ENCODE measurements around the gene PWWP3B.
"Not testable (repeated sequence)": the region's sequence is repeated elsewhere in the genome, so short reads cannot be mapped to it uniquely, and the experiment has no call there.

PWWP3B gene

DNA sequence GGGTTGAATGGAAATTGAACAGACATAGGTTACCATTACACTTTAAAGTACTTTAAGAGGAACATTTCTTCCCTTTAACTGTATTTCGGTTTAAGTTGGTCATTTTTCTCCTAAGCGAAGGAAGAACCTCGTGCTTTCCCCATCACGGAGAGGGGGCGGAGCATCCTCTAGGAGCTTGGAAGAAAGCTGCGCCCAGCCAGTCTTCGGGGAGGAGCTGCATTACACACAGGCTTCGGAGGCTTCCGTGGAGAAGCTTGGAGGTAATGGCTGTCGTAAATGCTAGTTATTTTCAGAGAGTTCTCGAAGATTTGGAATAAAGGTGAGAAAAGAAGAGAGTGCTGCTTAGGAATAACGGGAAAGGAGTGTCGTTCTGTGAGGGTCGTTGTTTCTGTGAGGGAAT lies at the start of gene PWWP3B:
Gene PWWP3B, plus strand, starts transcription at position 199 of the 400 bp plus-strand sequence. CDS start 37,128 bp downstream, outside the sequence.
- DNase-seq = no peak

DNA sequence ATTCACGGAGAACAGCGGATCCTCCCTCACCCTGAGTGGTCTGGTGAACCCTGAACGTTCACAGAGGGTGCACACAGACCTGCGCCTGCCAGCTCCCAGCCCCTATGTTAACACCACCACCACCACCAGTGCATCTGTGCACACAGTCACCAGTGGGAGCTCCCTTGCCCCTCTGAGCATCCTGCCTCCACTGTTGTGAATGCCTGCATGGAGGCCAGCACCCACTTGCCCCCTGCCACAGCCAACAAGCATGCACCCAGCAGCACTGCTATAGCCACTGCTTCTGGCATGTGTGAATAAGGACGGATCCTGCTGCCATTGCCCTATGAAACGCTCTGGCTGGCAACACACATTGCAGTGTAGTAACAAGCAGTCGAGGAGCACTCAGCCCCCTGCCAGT lies 29.1 kb upstream of the PWWP3B start:
- no peak for DNase-seq

DNA sequence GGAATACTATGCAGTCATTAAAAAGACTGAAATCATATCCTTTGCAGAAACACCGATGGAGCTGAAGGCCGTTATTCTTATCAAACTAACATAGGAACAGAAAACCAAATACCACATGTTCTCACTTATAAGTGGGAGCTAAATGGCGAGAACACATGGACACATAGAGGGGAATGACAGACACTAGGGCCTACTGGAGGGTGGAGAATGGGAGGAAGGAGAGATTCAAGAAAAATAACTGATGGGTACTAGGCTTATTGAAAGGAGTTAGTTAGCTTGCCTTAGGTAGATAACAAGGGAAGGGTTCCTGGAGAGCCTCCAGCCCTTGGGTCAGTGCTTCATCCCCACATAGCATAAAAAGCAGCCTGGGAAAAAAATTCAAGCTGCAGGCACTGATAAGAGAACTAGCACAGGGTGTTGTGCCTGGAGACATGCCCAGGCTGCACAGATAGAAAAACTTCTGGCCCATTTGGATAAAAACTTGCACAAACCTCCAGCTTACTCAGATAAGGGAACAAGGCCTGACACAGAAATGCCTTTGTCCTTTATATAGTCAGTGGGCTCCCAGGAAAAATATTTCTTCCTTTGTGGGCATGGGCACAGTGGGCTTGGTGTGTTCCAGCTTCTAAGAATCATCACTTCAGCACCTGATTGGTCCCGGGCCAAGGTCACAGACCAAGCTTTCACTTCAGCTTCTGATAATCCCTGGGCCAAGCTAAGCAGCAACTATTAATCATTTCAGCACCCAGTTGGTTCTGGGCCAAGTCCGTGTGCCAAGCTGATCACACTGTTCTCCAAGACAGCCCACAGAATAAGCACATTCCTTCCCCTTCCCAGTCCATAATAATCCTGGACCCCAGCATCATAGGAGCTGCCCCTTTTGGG lies 23.1 kb upstream of the PWWP3B start:
- DNase-seq = peak; percentile 29

DNA sequence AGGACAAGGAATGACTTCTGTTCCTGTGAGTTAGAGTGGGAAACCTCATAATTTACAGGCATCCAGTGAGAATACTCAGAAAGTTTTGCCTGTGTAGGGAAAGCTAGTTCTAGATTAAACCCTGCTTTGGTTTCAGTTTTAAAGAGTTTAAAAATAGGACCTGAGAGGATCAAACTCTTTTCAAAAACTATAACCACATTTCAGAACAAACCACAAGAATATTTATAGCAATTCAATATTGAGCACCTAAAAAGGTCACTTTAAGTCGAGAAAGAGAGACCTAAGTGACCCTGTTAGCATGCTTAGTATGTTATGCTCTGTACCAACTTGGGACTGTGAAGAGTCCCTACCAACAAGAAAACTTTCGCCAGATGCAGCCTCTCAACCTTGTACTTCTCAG lies 17.4 kb upstream of the PWWP3B start:
- no peak for DNase-seq

DNA sequence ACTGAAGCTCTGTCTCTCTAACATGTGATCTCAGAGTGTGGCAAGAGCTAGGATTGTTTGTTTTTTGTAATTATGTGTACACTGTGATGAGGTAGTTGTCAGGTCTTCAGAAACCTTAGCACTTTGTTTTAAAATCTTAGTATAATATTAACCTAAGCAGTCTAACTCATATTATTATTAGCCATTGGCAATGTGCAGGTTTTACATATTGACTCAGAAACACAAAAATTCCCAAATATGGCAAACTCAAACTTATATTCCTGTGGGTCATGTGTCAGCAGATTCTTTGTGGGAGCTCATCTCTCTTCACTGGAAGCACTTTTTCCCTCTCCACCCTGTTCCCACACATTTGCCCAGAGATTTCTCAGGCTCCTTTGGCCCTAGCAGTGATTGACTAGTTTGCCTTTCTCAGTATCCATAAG lies 8.2 kb upstream of the PWWP3B start:
- DNase-seq = no peak

DNA sequence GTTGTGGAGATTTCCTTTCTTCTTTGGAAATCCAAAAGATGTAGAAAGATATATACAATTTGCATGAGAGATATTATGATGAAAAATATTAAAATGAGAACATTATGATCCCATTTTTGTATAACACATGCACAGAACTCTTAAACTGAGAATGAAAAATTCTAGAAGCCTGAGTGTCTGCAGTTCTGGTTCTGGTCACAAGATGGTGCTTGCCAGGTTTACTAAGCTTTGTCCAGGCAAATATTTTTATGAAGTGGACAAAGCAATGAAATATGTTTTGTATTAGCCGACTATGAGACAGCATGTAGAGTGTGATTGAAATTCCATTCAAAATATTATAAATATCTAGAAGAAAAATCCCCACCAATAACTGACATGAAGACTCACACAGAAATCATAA lies 2.2 kb downstream of the PWWP3B start:
- no peak for DNase-seq

DNA sequence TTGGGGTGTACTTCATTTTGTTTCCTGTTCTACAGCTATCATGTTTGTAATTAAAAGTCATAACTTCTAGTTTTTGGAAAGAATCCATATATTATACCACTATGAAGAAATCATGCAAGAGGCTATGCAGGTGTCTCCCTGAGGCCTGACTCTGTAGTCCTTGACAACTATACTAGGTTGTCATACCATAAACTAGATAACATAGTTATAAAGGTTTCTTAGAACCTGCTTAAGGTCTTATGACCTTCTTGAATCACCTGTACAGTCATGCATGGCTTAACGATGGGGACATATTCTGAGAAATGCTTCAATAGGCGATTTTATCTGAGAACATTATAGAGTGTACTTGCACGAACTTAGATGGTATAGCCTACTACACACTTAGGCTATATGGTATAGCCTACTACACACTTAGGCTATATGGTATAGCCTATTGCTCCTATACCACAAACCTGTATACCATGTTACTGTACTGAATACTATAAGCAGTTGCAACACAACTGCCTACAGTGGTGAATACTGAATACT lies 3.3 kb downstream of the PWWP3B start:
- no peak for DNase-seq

DNA sequence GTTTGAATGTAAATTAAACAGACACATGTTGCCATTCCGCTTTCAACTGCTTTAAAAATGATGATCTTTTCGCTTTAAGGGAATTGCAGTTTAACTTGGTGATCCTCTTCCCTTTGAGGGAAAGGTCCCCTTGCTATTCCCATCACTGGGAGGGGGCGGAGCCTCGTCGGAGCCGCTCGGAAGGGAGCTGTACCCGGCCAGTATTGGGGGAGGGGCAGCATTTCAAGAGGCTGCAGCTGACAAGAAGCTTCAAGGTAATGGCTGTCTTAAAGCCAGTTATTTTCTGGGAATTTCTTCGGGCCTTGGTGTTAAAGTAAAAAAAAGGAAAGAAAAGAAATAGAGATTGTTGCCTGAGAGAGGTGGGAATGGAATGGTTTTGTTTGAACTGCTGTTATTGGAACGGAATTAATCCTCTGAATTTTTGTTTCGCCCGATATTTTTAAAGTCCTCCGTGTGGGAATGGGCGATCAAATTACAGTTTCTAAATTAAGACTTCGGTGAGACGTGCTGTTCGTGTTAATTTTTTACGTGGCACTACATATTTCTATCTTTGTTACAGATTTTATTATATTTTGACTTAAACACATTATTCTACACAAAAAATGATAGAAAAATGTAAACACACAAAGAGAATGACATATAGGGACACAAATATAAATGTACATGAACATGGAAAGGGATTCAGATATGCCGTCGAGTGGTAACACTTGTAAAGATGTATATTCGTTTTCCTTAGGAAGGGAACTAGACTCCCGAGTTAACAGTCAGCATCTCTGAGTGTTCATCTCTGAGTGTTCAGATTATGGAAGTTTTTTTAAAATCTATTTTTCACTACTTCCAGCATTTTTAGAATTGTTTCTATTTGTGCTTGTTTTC lies 9.2 kb downstream of the PWWP3B start:
- no peak for DNase-seq

DNA sequence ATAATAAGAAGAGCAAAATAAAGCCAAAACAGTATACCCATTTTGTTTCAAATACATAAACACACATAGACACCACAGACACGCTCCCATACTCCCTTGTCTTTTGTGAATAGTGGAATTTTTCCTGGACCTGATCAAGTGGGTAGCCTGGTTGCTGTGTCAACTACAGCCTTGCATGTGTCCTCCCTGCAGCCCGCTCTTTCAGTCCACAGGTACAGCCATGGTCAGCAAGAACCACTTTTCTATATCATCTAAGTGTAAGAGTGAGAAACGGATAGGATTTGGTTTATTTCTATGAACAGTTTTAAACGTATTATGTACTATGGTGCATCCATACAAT lies 9.8 kb downstream of the PWWP3B start:
- no peak for DNase-seq

DNA sequence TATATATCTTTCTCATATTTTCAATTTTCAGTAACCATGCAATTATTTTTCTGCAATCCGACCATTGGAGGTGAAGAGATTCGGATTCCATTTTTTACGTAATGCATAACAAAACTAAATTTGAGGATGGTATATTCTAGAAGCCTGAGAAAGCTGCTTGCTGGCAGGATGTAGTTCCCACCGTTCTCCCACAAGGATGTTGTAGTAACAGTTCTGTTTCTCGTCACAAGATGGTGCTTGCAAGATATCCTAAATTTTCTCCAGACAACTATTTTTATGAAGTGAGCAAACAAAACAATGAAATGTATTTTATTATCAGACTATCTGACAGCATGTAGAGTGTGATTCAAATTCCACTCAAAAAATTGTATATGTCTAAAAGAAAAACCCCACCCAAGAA lies 10.7 kb downstream of the PWWP3B start:
- DNase-seq = no peak

DNA sequence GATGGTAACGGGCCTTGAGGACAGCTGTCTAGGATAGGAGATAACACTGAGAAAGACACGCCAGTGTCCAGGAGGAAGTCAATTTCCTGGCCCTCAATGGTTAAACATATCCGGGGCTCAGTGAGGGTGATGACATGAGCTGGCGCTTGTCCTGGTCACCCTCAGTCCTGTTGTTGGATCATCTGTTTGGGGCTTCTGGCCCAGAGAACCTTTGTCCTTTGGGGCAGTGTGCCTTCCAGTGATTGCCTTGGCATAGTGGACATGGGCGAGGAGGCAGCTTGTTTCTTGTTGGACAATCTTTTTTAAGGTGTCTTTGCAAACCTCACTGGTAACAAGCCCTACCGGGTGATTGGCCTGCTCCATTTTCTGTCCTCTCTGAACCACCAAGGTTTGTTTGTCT lies 15.6 kb downstream of the PWWP3B start:
- not testable (repeated sequence) for DNase-seq

DNA sequence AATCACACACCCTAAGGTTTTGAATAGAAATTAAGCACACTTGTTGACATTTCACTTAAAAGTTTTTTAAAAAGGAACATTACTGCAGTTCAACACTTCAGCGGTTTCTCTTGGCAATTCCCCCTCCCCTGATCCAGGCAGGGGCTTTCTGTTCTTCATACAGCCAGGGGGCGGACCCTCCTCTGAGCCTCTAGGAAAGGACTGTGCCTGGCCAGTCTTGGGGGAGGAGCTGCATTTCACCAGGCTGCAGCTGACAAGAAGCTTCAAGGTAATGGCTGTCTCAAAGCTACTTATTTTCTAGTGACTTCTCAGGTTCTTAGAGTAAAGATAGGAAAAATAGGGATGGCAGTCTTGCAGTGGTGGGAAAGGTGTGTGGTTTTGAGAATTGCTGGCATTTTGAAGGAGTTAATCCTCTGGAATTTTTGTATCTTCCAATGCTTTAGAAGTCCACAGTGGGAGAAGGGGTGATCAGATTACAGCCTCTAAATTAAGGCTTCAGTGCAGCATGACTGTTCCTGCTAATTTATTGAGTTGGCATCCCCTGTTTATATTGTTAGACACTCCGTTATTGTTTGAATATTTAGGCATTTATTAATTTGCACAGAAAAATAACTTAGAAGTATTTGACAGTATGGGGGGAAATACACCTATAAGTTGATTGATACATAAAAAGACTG lies 33.5 kb downstream of the PWWP3B start:
- DNase-seq = no peak

DNA sequence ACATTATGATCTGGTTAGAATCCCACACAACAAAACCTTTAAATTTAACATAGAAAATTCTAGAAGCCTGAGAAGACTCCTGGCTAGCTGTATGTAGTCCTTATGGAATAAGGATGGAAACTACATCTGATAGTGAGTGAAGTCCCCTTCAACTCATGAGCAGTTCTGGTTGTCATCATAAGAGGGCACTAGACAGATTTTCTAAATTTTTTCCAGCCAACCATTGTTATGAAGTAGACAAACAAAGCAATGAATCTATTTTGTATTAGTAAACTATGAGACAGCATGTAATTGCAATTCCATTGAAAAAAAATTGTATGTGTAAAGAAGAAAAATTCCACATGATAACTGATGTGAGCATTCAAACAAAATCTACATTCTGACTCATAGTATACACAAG lies 35.2 kb downstream of the PWWP3B start:
- no peak for DNase-seq

DNA sequence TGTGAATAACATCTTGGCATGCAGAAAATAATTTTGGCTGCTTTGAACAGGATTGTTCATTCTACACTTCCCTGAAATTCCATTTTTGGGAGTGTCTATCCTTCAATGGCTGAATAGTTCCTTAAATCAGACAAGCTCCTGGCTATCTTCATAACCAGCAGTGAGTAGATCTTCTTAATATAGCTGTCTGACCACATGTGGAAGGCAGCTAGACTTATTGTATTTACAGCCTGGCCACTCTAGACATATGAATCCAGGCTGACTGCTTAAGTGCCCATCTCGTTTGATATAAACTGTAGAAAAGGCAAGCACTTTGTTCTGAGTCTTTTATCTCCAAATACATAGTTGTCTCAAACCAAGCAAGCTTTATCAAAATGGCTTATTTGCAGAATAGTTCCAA lies 40.0 kb downstream of the PWWP3B start:
- no peak for DNase-seq
